Gastrocnemius medialis (tissue), 4 donors: ENCODE data around the gene PYROXD2.

Source experiments
- CTCF ChIP-seq, 5 experiments: fragments of 450-650 bp in 3 of 5; fragments of 200-600 bp in 2 of 5; sonication (generic) in 2 of 5; IDR thresholded peaks in 4 of 5; conservative IDR thresholded peaks in 1 of 5; 1 replicate in 4 of 5; 2 replicates in 1 of 5; pipeline ENCODE4 v1.5.1; 2016 to 2019; ENCODE audit warnings: antibody characterized with exemption in 5 of 5, mild to moderate bottlenecking in 3 of 5, moderate library complexity in 3 of 5
- POLR2A ChIP-seq, 2 donors: fragments of 450-650 bp; IDR thresholded peaks; one replicate each; pipeline ENCODE4 v1.6.1; 2017; ENCODE audit warnings: antibody characterized with exemption in 2 of 2, mild to moderate bottlenecking in 2 of 2, moderate library complexity in 2 of 2

GRCh38 chr10:98446151-98446660 is 31.2 kb upstream of the PYROXD2 start:
- TF ChIP-seq CTCF (IDR thresholded peaks at IDR 0.05 in 4 of 5, conservative IDR thresholded peaks at IDR 0.05 in 1 of 5), result no peak
- no peak for TF ChIP-seq POLR2A (IDR thresholded peaks at IDR 0.05)
